ENCODE results near the gene SH3BP4. TPM values are rescaled to one million over a fixed set of nuclear protein-coding genes. Genes with fewer than 3 reads are reported as not detected.
A peak's percentile ranks its signal among the peaks of the same experiment; 100 is the strongest.

Gene SH3BP4
- total RNA-seq, 1 experiment from 2014 or later, result 117 TPM

DNA sequence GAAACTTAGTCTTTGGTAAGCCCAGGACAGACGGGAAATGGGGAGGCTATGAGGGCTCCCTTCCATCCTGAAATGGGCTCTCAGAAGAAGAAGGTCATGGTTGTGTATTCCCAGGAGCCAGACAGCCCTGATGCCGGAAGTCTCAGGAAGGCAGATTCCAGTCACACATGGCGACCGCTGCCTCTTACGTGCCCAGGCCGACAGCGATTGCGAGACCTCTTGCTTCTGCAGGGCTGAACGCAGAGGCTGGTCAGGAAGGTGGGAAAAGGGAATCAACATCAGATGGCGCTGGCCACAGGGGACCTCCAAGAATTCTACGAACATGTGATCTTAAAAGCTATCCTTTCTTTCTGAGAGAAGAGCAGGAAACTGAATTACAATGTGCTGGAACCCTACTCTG lies 22.8 kb upstream of the SH3BP4 start:
- Histone ChIP-seq H3K4me1 (replicated peaks) (no peaks in the 10 kb centered on the region), H3K27ac (no peak overlapping the region), H3K27me3 (replicated peaks) (no peaks in the 10 kb centered on the region), H3K36me3 (no peaks in the 10 kb centered on the region), H3K9me3 (replicated peaks) (no peaks in the 10 kb centered on the region; the same call in 1 of the 2 replicates), H3K4me3 (no peak overlapping the region)
- no peak for DNase-seq (ENCODE audit: low read depth in 1 of 2, low spot score in 2 of 2)

GRCh38 chr2:234930397-234930796 lies 21.4 kb upstream of the SH3BP4 start:
- Histone ChIP-seq H3K36me3 (no peaks in the 10 kb centered on the region), H3K4me3 (no peak overlapping the region), H3K9me3 (replicated peaks) (no peaks in the 10 kb centered on the region), H3K27me3 (replicated peaks) (no peaks in the 10 kb centered on the region), H3K27ac (no peak overlapping the region), H3K4me1 (replicated peaks) (no peaks in the 10 kb centered on the region)
- no peak for DNase-seq (ENCODE audit: low read depth in 1 of 2, low spot score in 2 of 2)

- no peaks in the 10 kb centered on the region for H3K36me3 ChIP-seq
- DNase-seq (ENCODE audit: low read depth in 1 of 2, low spot score in 2 of 2), result no peak
- H3K4me3 ChIP-seq, result no peak overlapping the region
- H3K27ac ChIP-seq, result no peak overlapping the region
- no peaks in the 10 kb centered on the region for H3K4me1 ChIP-seq (replicated peaks)
- H3K9me3 ChIP-seq (replicated peaks), result no peaks in the 10 kb centered on the region
- no peaks in the 10 kb centered on the region for H3K27me3 ChIP-seq (replicated peaks)
Observed at GRCh38 chr2:234931371-234931770, 20.4 kb upstream of the SH3BP4 start.

DNA sequence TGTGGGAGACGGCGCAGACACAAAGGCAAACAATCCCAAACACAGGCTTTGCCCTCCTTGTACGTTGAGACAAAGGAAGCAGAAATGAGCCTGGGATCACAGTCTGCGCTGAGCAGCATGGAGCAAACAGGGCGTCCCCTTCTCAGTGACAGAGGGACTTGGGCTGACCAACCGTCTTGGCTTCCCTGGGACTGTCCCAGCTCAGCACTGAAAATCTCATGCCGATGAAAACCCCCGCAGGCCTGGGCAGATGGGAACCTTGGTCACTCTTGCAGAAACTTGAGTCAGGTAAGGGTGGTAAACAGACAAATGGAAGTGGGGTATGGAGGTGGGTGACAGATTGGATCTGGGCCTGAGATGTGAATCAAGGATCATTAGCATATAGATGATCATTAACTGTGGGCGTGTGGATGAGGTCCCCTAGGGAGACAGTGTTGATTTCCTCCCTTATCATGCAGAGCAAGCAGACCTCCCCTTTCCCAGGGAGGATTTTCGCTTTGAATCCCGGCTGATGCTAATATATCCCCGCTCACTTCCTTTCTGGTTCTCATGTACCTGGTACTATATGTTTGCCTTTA lies 19.1 kb upstream of the SH3BP4 start:
- Histone ChIP-seq H3K27me3 (replicated peaks) (no peaks in the 10 kb centered on the region), H3K4me1 (replicated peaks) (no peaks in the 10 kb centered on the region), H3K9me3 (replicated peaks) (no peaks in the 10 kb centered on the region), H3K4me3 (no peak overlapping the region), H3K27ac (no peak overlapping the region), H3K36me3 (no peaks in the 10 kb centered on the region)
- no peak for DNase-seq (ENCODE audit: low read depth in 1 of 2, low spot score in 2 of 2)

- Histone ChIP-seq H3K27ac (no peak overlapping the region), H3K4me3 (no peak overlapping the region), H3K36me3 (no peaks in the 10 kb centered on the region), H3K9me3 (replicated peaks) (no peaks in the 10 kb centered on the region), H3K27me3 (replicated peaks) (no peaks in the 10 kb centered on the region), H3K4me1 (replicated peaks) (no peaks in the 10 kb centered on the region)
- peak in 1 of 2 experiments; percentile 22 for DNase-seq (ENCODE audit: low read depth in 1 of 2, low spot score in 2 of 2)
Observed at GRCh38 chr2:234935311-234935710, 16.5 kb upstream of the SH3BP4 start.

- no peak for DNase-seq (ENCODE audit: low read depth in 1 of 2, low spot score in 2 of 2)
- H3K27ac ChIP-seq, result no peak overlapping the region
- no peaks in the 10 kb centered on the region for H3K4me1 ChIP-seq (replicated peaks)
- H3K36me3 ChIP-seq, result no peaks in the 10 kb centered on the region
- no peaks in the 10 kb centered on the region for H3K27me3 ChIP-seq (replicated peaks)
- H3K9me3 ChIP-seq (replicated peaks), result no peaks in the 10 kb centered on the region
- no peak overlapping the region for H3K4me3 ChIP-seq
Observed at GRCh38 chr2:234939576-234939975, 12.2 kb upstream of the SH3BP4 start.

DNA sequence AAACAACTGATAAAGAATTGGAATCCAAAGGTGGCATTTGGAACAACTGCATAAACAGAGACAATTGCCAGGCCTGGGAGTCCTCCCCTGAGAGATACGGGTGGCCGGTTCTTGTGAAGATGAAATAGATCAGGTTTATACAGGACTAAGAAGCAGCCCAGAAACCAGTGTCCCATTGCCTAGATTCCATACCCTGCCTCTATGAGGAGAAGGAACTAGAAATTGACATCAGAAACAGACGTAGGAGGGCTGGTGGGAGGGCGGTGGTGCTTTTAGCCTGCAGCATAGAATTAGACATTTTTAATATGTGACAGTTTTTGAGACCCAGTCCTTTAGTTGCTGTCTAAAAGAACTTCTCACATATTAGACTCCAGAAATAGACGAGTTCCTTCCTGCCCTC lies 11.8 kb upstream of the SH3BP4 start:
- H3K9me3 ChIP-seq (replicated peaks), result no peaks in the 10 kb centered on the region
- no peak for DNase-seq (ENCODE audit: low read depth in 1 of 2, low spot score in 2 of 2)
- no peaks in the 10 kb centered on the region for H3K27me3 ChIP-seq (replicated peaks)
- no peak overlapping the region for H3K27ac ChIP-seq
- H3K4me1 ChIP-seq (replicated peaks), result no peaks in the 10 kb centered on the region
- H3K36me3 ChIP-seq, result no peaks in the 10 kb centered on the region
- no peak overlapping the region for H3K4me3 ChIP-seq

- H3K27ac ChIP-seq, result no peak overlapping the region
- H3K36me3 ChIP-seq, result no peaks in the 10 kb centered on the region
- no peaks in the 10 kb centered on the region for H3K9me3 ChIP-seq (replicated peaks)
- H3K4me1 ChIP-seq (replicated peaks), result no peaks in the 10 kb centered on the region
- H3K27me3 ChIP-seq (replicated peaks), result no peaks in the 10 kb centered on the region
- no peak overlapping the region for H3K4me3 ChIP-seq
- peak in 1 of 2 experiments; percentile 20 for DNase-seq (ENCODE audit: low read depth in 1 of 2, low spot score in 2 of 2)
Observed at GRCh38 chr2:234940527-234940926, 11.3 kb upstream of the SH3BP4 start.

GRCh38 chr2:234945339-234945873 lies 6.4 kb upstream of the SH3BP4 start:
- DNase-seq (ENCODE audit: low read depth in 1 of 2, low spot score in 2 of 2), result peak in 1 of 2 experiments; percentile 17

DNA sequence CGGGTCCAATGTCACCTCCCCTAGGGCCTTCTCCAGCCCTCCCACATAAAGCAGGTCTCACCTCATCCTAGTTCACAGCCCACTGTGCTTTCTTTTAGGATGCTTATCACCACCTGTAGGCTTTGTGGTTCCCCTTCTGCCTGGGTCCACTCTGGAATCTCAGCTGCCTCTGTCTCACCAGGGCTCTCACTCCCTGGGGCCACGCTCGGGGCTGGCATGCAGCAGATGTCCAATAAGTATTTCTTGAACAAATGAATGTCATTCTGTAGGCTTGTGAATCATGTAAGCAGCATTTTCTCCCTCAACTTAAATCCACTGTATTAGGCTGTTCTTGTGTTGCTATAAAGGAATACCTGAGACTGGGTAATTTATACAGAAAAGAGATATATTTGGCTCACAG lies 4.3 kb upstream of the SH3BP4 start:
- Histone ChIP-seq H3K36me3 (peaks cover 7% of the 10 kb centered on the region), H3K4me1 (replicated peaks) (peaks cover 31% of the 10 kb centered on the region), H3K4me3 (no peak overlapping the region), H3K9me3 (replicated peaks) (no peaks in the 10 kb centered on the region), H3K27me3 (replicated peaks) (no peaks in the 10 kb centered on the region), H3K27ac (no peak overlapping the region)
- DNase-seq (ENCODE audit: low read depth in 1 of 2, low spot score in 2 of 2), result no peak

More at GRCh38 chr2:234945339-234945873, 6.4 kb upstream of the SH3BP4 start:
- no peaks in the 10 kb centered on the region for H3K36me3 ChIP-seq
- peaks cover 20% of the 10 kb centered on the region for H3K4me1 ChIP-seq (replicated peaks)
- H3K9me3 ChIP-seq (replicated peaks), result no peaks in the 10 kb centered on the region
- no peaks in the 10 kb centered on the region for H3K27me3 ChIP-seq (replicated peaks)
- H3K27ac ChIP-seq, result no peak overlapping the region
- no peak overlapping the region for H3K4me3 ChIP-seq

DNA sequence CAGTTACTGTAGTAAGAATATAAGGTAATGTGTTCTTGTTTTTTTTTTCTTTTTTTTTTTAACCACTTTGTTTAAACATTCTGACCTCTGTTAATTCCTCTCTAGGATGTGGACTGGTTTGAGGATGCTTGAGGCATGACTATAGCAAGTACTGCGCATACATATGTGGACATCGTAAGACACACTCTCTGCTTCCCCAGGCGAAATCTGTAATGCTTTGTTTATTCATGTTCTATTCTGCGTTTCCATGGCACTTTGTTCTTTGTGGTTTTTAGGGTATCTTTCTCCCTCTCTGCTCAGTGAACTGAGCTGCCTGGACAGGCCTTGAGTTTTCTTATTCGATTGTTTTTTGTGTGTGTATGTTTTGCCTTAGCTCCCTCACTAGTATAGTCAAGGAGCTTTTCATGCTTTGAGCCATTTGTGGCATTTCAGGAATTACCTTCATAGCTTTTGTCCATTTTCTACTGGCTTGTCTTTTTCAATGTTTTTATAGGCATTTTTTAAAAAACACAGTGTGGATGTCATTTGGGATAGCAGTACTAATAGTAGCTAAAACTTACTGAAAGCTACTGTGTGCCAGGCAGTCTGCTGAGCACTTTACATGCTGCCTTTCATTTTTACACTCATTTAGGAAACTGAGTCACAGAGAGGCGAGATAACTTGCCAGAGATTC lies 1.9 kb upstream of the SH3BP4 start:
- H3K27ac ChIP-seq, result peak overlapping the region; percentile 80
- H3K27me3 ChIP-seq (replicated peaks), result no peaks in the 10 kb centered on the region
- no peaks in the 10 kb centered on the region for H3K9me3 ChIP-seq (replicated peaks)
- peaks cover 29% of the 10 kb centered on the region for H3K36me3 ChIP-seq
- H3K4me3 ChIP-seq, result no peak overlapping the region
- peak; percentile 89 to 99 for DNase-seq (ENCODE audit: low read depth in 1 of 2, low spot score in 2 of 2)
- peaks cover 46% of the 10 kb centered on the region for H3K4me1 ChIP-seq (replicated peaks)

DNA sequence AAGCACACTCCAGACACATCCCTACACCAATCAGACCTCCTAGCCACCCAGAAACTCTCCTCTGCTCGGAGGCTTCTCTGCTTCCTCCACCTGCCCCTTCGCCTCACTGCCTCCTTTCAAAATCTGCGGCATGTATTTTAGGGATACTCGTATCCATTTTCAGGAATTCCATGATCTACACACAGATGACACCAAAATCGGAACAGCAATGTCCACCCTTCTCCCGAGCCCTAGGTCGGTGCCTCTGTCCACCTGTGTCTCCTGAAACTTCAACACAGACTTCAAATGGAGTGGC lies 1.4 kb upstream of the SH3BP4 start:
- Histone ChIP-seq H3K27me3 (replicated peaks) (no peaks in the 10 kb centered on the region), H3K4me1 (replicated peaks) (peaks cover 50% of the 10 kb centered on the region), H3K36me3 (peaks cover 34% of the 10 kb centered on the region), H3K27ac (peak overlapping the region; percentile 80), H3K9me3 (replicated peaks) (no peaks in the 10 kb centered on the region), H3K4me3 (no peak overlapping the region)
- no peak for DNase-seq (ENCODE audit: low read depth in 1 of 2, low spot score in 2 of 2)

GRCh38 chr2:234950730-234951663 lies 820 bp upstream of the SH3BP4 start:
- Histone ChIP-seq H3K4me3 (peak overlapping the region; percentile 89), H3K9me3 (replicated peaks) (no peaks in the 10 kb centered on the region), H3K27ac (peak overlapping the region; percentile 80), H3K4me1 (replicated peaks) (peaks cover 57% of the 10 kb centered on the region), H3K36me3 (peaks cover 40% of the 10 kb centered on the region), H3K27me3 (replicated peaks) (no peaks in the 10 kb centered on the region)
- DNase-seq (ENCODE audit: low read depth in 1 of 2, low spot score in 2 of 2), result peak in 1 of 2 experiments; percentile 42

All from SJSA1 (cell line).